H1 (cell line): ENCODE measurements around the gene POPDC3.

Source experiments
- ASH2L ChIP-seq: fragments of 200-600, 300-600 bp; sonication (generic); IDR thresholded peaks from one replicate; pipeline ENCODE4 v1.7.1; 2017; ENCODE audit warnings: low read length
- CHD2 ChIP-seq: IDR thresholded peaks from 2 replicates; pipeline ENCODE4 v1.6.1; 2012; ENCODE audit warnings: low read length, improper control_type of control experiment
- EZH2 ChIP-seq: fragments of 200-600 bp; sonication (generic); IDR thresholded peaks from 2 replicates; pipeline ENCODE4 v1.7.1; 2012; ENCODE audit warnings: low read depth, mild to moderate bottlenecking, moderate library complexity, low read length, inconsistent platforms; ENCODE audit not compliant: severe bottlenecking
- HDAC6 ChIP-seq: IDR thresholded peaks from one replicate; pipeline ENCODE4 v1.7.1; 2012; ENCODE audit warnings: low read depth, mild to moderate bottlenecking, inconsistent platforms, low read length, moderate library complexity
- POLR2A ChIP-seq, 2 experiments: IDR thresholded peaks; 1 replicate in 1 of 2; 2 replicates in 1 of 2; pipeline ENCODE4 v1.6.1; 2011; ENCODE audit warnings: low read depth in 2 of 2, low read length in 2 of 2, mild to moderate bottlenecking in 2 of 2; ENCODE audit errors: control extremely low read depth in 1 of 2
- YY1 ChIP-seq: IDR thresholded peaks from 2 replicates; pipeline ENCODE4 v1.6.1; 2011; ENCODE audit warnings: low read depth, mild to moderate bottlenecking, low read length

DNA sequence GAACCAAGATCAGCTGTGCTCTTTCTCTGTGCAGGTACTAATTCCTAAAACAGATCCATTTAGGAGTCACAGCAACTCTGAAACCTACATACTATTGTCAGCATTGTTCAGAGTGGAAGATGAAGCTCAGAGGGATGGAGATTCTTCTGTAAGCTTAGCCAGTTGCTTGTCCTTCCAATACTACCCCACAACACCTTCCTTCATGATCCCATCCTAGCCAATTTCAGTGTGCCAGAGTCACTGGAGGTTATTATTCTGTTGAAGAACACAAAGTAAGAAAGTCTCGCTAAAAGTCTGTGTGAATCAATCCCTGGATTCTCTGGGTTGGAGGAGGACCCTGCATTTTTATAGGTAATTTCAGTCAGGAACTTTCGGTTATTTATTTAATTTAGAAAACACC lies 2.3 kb downstream of the POPDC3 start:
- no peak for TF ChIP-seq POLR2A (IDR thresholded peaks at IDR 0.05; ENCODE audit: control extremely low read depth in 1 of 2, low read depth in 2 of 2, low read length in 2 of 2)
- TF ChIP-seq YY1, result no peak
- TF ChIP-seq EZH2, result no peak
- no peak for TF ChIP-seq CHD2
- TF ChIP-seq ASH2L, result no peak
- TF ChIP-seq HDAC6, result no peak
